M059J (cell line): ENCODE measurements around the gene KLHL29. TPM values are rescaled to one million over a fixed set of nuclear protein-coding genes. Genes with fewer than 3 reads are reported as not detected.

Experiments
- DNase-seq: peaks from one replicate; pipeline ENCODE4 v3.0.0-alpha.2; 2012; ENCODE audit warnings: low read depth
- total RNA-seq: library from RNA; depleted of rRNA; stranded (reverse); fragments of >200 nt; shearing (Covaris generic); gene quantifications from 2 replicates; pipeline ENCODE4 v1.2.3, GENCODE V29; 2014

Gene KLHL29
- total RNA-seq, 1 experiment from 2014 or later: 0.67 TPM

DNA sequence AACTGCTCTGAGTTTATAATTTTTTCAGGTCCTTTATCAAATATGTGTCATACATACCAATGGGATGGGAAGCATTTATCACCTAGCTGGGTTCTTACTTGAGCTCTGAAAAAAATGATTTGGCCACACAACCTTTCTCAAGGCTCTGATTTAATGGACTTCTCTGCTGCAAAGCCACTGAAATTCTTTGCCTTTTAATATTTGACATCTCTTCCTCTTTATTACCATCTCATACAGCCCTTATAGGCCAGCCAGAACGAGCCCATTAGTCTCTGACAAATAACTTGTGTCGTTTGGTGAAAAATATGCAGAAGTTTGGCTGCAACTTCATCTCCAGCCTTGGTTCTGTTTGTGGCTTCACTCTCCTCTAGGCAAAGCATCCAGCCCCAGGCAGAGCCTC, 292.9 kb downstream of the KLHL29 start:
- DNase-seq: no peak

DNA sequence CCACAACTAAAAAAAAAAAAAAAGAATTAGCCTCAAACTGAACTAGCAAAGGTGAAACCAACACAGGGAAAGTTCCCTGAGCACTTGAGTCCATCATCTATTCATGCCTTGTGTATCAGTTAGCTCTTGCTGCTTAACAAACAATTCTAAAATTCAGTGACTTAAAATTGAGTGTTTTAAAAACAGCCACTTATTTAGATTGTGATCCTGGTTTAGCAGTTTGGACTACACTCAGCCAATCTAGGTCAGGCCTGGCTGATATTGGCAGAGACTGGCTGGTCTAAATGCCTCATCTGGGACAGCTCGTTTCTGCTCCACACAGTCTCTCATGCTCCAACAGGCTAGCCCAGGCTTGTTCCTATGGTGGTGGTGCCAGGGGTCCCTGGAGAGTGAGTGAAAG, 294.1 kb downstream of the KLHL29 start:
- DNase-seq: no peak

DNA sequence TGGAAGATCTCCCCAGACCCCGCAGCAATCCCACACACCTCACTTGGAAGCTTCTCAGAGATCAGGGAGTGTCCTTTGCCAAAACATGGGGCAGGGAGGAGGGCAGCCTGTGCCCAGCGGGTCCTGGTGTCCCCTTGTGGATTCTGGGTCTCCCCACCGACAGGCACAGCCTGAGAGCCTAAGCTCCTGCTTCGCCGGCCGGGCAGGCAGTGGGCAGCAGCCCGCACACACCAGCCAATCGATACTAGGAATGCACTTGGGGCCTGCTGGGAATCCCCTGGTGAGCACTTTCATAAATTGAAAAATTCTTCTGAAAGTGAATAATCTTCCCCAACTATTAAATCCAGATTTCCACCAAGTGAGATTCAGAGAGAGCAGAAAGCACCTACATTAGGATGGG, 296.0 kb downstream of the KLHL29 start:
- no peak for DNase-seq

DNA sequence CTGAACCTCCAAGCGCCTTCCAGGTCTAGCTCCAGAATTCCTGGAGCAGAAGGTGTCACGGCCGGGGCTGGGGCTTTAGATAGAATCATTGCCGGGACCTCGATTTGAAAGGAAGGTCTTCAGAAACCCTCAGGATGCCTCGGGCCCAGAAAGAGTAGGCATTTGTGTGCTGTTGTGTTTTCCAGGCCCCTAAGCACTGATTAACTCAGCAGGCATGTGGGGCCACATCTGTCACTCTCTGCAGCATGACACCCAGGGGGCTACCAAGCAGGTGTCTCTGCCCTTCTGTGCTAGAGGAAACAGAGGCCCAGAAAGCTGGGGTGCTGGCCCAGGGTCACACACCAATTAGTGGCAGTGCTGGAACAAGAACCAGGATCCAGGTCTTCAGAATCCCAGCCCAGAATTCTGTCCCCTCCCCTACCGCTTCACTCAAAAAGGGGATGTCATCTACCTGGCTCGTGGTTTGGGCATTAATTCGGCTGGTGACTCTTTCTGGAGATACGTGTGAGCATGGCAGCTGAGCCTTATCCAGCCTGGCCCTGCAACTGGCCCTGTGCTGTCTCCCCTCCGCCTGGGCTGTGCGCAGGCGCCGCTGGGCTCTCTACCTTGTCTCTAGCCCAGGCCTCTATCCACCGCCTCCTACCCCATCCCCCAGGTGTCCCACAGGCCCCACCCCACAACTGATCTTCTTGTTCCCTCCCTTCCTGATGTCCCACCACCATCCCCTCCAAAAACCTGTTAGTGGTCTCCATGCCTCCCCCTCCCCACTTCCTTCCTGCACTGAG, 296.6 kb downstream of the KLHL29 start:
- no peak for DNase-seq

DNA sequence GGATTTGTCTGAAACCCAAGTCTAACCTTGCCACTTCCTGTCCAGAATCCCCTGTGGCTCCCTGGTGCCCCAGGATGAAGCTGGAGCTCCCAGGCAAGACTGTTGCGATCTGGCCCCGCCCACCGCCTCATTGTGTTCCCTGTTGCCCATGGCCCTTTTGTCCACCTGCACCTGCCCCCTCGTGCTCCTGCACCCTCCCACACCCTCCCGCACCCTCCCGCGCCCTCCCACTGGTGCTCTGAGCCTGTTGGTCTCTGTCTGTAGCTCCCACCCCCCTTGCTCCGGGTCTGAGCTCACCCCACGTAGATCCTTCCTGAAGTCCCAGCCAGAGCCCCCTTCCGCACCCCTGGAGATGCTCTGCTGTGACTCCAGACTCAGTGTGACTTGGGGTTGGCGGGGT, 297.5 kb downstream of the KLHL29 start:
- DNase-seq: no peak

DNA sequence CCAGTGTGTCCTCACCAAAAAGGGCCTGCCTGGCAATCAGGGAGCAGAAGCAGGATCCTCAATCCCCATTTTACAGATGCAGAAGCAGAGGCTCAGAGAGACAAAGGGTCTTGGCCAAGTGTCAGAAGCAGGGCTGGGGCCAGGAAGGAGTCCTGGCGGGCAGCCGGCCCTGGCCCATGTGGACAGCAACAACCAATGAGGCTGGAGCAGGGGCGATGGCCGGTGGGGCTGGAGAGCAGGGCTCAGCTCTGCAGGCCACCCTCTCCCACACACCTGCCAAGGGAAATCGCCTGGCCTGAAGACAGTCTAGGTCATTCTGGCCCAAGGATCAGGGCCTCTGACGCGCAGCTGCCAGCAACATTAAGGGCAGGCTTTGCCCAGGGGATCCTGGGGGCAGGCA, 298.0 kb downstream of the KLHL29 start:
- DNase-seq: no peak

DNA sequence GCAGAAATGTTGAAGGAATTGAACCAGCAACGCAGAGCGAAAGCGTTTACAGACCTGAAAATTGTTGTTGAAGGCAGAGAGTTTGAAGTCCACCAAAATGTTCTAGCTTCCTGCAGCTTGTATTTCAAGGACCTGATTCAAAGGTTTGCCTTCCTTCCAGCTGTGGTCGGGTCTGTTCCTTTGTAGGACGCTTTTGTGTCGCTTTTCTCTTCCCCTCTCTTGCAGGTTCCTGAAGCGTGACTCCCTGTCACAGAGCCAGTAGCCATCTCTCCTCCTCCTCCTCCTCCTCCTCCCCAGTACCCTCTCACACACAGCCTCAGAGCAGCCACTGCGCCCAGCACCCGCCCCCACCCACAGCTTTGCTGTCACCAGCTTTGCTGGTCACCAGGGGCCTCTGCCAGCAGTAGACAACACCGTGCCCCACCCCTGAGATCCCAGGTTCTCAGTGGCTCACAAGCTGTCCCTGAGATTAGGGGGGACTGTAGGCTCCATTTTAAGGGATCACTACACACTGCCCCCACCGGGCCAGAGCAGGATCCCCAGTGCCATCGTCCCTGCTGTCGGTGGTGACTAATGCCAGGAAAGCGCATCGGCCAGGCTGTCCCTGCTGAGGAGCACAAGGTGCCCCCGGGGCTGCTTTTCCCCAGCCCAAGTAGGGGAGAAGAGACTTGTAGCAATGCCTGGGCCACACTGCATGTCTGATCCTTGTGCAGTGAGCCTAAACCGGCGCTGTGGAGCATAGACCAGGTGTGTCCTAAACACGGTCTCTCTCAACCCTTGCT, 299.6 kb downstream of the KLHL29 start:
- DNase-seq: peak; percentile 31

DNA sequence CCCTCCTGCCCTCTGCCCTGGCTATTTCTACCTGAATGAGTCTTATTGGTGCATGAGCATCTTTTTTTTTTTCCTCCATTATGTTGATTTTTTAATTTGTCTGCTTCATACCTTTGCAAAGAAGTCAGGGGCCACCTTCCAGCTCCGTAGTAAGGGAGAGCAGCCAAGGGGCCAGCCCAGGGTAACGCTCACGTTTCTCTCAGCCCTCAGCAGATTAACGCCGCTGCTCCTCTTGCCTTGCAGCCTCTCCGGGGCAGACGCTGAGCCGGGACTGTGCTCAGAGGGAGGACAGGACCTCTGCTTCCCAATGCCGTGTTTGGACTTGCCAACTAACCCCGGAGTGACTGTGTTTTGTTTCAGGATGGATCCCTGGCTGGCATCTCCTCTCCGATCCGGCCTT, 300.2 kb downstream of the KLHL29 start:
- no peak for DNase-seq

DNA sequence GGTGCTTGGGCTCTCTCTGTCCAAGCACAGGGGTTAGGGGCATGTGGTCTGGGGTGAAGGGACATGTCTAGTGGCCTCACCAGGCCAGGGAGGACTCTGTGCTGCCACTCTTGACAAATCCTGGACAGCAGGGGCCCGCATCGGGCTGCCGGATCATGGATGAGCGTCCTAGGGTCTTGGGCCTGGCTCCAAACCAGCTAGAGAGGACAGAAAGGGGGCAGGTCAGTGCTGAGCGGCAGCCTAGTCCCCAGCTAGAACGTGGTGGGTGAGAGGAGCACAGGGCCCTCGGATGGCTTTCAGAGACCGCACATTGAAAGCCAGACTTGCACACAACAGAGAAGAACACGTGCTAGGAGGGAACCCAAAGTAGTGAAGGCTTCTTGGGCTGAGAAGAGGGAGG, 300.7 kb downstream of the KLHL29 start:
- DNase-seq: no peak

DNA sequence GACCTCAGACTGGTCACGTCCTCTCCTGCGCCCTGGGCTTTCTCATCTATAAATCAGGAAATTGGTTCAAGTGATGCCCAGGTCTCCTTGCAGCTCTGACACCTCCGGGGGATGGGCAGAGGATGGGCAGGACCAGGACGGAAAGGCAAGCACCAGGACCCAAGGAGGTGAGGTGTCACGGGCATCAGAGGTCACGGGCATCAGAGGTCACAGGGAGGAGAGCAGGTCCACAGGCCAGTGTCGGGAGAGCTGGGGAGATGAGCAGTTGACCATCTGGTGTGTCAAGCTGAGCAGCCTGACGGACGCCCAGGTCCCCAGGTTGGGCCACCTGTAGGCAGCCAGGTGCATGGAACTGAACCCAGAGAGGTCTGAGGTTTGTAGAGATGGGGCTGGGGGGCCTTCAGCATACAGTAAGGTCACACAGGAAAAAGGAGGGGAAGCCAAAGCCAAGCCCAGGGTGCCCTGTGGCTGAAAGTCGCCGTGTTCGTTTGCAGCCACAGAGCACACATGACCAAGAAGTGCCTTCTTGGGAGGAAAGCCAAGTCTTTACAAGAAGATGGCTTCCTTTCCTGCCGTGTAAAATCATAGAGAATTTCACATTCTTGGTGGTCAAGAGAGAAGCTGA, 301.5 kb downstream of the KLHL29 start:
- DNase-seq: no peak

DNA sequence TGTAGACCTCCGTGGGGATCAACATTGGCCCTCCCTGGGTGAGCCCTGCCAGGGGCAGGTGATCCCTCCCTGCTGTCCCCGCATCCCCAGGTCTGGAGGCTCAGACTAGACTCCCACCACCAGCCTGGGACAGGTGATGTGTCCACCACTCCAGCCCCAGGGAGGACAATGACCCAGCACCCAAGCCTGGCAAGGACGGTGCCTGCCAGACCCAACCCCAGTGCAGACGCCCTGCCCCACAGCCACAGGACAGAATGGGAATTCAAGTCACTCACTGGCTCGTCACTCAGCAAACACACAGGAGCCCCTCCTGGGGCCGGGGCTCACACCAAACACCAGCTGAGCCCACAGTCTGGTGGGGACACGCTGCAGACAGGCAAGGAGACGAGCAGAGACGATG, 302.2 kb downstream of the KLHL29 start:
- no peak for DNase-seq

DNA sequence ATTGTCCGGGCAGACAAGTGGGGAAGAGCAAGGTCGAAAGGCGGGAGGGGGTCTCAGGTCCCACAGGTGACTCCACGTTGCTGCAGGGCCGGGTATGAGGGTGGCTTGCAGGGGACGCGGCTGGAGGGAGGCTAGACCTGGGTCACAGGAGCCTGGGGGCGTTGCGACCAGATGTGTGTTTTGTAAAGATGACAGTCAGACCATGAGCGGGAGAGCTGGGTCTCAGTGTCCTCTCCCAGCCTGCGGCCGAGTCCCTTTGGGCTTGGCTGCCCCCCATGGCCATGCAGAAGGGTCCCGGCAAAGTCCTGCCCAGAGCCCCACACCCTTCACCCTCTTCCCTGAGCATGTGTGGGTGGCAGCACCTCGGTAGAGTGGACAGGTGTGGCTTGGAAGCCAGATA, 302.7 kb downstream of the KLHL29 start:
- no peak for DNase-seq

DNA sequence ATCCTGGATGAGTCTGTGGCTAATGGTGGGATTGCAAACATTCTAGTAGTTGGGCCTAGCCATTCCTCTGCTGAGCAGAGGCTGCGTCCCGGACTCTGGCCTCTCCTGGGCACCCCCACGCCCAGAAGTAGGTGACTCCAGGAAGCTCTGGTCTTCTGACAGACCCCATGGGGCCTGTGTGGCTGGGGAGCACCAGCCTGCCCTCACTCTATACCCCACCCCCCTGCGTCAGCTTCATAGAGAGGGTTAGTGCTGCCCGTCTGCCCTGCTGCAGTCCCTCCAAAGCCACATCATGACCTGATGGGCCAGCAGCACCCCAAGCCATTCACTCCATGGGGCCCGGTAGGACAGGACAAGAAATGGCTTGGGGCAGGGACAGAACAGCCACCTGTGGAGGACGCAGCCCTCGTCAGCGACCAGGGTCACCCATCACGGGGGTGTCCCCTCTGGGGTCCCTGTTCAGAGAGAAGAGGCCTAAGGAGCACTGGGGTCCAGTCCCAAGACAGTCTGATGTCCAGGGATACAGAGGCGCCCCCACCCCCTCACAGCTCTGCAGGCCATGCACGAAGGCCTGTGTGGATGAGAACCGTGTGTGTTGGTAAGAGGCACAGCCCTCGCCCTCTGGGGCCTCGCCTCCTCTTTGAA, 303.6 kb downstream of the KLHL29 start:
- DNase-seq: no peak

DNA sequence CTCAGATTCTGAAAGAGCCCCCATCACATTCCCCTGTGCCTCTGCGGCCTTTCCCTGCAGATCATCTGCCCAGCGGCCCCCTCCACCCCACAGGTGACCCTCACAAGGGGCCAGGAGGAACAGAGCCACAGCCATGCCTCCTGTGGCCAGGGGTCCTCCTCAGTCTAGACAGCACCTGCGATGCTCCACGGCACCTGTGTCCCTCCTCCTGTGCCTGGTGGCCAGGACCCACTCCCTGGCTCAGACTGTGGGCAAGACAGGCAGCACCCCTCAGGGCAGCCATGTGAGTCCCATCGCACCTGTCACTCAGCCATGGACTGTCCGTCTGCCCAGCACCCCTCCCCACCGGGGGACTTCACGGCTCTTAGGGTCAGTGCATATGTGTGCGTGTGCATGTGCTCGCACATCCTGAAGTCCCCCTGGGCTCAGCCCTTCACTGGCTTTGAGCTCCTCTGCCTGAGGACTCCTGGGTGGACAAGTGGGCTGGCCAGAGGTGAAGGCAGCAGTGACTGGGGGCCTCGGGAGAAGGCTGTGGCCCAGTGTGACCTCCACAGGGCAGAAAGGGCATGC, 304.2 kb downstream of the KLHL29 start:
- DNase-seq: no peak

DNA sequence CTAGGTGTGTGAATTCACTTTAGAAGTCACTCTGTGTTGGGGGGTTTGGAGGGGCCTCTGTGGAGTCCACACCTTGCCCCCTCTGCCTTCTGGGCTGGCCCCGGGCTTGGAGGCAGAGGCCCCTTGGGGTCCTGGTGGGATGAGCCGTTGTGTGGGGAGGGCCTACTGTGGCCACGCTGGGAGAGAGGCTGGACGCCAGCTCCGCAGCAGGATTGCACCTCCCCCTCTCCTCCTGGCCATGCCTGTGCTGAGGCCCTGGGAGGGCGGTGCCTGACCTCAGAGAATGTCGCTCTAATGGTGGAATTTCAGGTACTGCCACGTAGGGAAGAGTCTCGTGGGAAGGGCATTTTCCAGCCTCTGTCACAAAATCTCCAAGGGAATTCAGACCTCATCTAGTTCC, 304.9 kb downstream of the KLHL29 start:
- no peak for DNase-seq

DNA sequence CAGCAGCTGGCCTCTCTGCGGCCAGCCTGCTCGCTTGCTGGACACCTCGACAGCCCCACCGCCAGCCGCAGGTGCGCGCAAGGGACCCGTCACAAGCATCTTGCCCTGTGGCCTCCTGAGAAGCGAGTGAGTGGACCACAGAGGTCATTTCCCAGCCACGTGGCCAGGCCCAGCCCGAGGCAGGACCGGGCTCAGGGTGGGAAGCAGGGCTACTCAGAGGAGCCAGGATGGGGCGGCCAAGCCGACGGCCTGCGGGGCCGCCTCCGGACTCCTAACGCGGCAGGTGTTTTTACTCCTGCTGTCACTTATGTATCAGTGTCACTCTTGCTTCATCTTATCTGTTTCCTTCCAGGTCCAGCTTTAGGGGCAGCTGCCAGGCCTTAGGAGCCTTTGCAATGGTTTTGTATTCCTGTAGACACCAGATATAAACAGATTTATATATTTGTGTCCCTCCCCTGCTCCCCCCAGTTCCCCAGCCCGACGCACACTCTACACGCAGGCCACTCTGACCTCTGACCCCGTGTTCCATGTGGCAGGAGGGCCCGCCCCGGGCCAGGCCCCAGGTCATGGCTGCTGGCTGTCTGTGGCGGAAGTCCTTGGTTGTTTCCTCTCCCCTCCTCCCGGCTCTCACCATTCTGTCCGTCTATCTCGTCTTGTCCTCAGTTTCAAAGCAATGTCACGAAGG, 305.6 kb downstream of the KLHL29 start:
- no peak for DNase-seq

DNA sequence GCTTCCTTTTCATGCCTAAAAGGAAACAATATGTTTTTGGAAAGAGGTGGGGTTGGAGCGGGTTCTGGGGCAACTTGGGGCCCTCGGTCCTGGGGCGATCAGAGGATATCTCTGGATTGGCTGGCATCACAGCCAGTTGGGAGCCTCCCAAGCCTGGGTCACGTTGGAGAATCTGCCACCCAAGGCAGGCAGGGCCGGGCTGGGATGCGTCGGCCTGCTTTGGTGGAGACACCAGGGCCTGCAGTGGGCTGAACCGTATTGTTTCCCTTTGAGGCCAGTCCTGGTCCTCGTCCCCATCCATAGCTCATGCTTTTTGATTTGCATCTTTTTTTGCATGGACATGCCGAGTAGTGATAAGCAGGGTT, 306.1 kb downstream of the KLHL29 start:
- DNase-seq: no peak

DNA sequence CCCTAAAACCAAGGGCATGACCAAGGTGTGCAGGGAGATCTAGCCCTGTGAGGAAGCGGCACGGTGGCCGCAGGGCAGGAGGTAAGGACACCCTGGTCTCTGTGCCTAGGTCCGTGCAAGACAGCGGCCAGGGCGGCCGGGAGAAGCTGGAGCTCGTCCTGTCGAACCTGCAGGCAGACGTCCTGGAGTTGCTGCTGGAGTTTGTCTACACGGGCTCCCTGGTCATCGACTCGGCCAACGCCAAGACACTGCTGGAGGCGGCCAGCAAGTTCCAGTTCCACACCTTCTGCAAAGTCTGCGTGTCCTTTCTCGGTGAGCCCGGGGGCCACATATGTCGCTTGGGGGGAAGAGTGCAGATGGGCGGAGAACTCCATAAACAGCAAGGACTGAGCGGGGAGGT, 306.6 kb downstream of the KLHL29 start:
- no peak for DNase-seq

DNA sequence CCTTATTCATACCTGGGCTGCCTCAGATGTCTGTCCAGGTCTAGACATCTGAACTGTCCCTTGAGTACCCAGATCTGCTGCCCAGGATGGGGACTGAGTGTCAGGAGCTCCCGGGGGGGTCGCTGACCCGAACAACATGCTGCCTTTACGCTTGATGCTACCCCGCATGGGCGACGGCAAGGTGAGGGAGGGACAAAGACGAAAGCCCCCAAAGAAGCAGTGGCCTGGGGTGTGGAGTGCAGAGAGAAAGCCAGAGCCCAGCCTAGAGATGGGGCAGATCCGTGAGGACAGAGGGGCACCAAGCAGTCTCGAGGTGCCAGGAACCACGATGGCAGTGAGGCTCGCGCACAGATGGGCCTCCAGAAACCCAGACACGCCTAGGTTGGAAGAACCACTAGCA, 307.3 kb downstream of the KLHL29 start:
- DNase-seq: no peak

DNA sequence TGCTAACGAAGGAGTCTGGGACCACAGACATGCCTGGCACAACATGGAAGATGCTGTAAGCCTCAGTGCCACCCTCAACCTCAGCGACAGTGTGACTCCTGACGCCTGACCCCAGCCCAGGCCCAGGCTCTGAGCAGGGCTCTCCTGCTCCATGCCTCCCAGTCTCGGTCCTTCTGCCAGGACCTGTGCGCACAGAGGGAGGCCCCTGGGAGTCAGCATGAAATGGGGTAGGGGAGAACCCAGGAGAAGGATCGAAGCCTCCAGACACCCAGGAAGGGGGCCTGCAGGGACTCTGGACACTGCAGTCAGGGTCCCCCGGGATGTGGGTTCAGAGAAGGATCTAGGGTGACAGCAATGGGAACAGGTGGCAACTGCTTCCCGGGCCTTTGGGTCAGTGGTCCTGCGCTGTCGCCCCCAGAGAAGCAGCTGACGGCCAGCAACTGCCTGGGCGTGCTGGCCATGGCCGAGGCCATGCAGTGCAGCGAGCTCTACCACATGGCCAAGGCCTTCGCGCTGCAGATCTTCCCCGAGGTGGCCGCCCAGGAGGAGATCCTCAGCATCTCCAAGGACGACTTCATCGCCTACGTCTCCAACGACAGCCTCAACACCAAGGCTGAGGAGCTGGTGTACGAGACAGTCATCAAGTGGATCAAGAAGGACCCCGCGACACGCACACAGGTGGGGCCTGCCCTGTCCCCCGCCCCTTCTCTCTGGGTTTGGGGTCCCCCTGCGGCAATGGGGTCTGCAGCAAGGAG, 308.0 kb downstream of the KLHL29 start:
- DNase-seq: no peak

DNA sequence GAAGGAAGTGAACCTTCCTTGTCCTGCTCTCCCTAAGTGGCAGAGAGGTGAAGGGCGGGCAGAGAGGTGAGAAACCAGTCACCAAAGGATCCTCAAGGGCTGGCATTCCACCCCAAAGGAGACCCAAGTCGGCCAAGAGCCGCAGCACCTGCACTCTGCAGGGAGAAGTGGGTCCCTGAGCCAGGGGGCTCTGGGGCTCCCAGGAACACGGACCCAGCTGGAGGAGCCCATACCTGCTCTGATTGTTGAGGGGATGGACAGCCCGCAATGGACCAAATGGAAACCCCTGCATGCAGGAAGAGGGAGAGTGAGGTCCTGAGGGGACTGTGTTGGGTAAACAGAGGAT, 308.6 kb downstream of the KLHL29 start:
- DNase-seq: no peak
